HPDE6-E6E7 (cell line): ENCODE measurements around the gene SCYL2.

ENCODE experiments used
- DNase-seq: peaks from one replicate; pipeline ENCODE4 v3.0.0; 2011; ENCODE audit warnings: missing footprints; ENCODE audit errors: extremely low spot score

The SCYL2 gene

GRCh38 chr12:100375038-100375735 lies 108.2 kb downstream of the SCYL2 start:
- DNase-seq: no peak

GRCh38 chr12:100376161-100376560 lies 109.2 kb downstream of the SCYL2 start:
- no peak for DNase-seq

- no peak for DNase-seq
Measured at GRCh38 chr12:100381379-100381778, 114.4 kb downstream of the SCYL2 start.

GRCh38 chr12:100382338-100382737 lies 115.4 kb downstream of the SCYL2 start:
- DNase-seq: no peak

GRCh38 chr12:100383586-100384558 lies 116.9 kb downstream of the SCYL2 start:
- no peak for DNase-seq

- DNase-seq: no peak
Measured at GRCh38 chr12:100384559-100384935, 117.6 kb downstream of the SCYL2 start.

GRCh38 chr12:100388382-100388781 lies 121.4 kb downstream of the SCYL2 start:
- DNase-seq: no peak
